Dedifferentiated amniotic fluid mesenchymal stem cell (primary cell): ENCODE data around the gene MTX3.

Source experiments
- DNase-seq: peaks from one replicate; pipeline ENCODE4 v3.0.0-alpha.2; 2016; ENCODE audit errors: extremely low spot score

The MTX3 gene

DNA sequence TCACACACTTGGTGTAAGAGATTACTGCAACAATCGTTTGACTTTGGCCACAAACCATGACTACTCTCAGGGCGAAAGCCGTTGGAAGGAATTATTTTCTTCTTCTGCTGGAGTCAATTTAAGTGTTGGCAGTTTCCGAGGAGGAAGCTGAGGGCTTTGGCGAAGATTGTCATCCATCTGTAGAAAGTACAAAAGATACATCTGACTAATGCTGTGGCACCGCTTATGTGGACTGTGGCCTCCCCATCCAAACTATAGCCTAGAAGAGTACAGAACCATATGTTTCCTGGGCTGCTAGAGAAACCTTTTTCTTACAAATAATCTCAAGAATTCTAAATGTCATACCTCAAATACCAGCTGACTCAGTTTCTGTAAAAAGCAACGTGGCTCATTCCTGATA lies 7.4 kb downstream of the MTX3 start:
- no peak for DNase-seq

DNA sequence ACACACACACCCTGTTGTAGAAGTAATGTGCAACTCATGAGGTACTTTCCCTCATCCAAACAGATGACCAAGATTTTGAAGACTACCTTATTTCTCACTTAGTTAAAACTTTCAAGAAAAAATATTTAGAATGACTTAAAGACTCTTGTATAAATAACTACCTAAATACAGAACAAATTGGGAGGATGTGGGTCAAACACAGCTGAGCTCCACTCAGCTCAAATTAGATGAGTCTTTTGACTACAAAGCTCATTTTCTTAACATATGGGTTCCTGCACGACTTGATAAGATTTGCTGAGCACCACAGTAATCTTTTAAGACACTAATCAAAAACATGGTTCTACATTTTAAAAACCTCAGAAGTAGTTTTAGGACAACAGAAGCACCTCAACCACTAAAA lies 8.9 kb downstream of the MTX3 start:
- no peak for DNase-seq

DNA sequence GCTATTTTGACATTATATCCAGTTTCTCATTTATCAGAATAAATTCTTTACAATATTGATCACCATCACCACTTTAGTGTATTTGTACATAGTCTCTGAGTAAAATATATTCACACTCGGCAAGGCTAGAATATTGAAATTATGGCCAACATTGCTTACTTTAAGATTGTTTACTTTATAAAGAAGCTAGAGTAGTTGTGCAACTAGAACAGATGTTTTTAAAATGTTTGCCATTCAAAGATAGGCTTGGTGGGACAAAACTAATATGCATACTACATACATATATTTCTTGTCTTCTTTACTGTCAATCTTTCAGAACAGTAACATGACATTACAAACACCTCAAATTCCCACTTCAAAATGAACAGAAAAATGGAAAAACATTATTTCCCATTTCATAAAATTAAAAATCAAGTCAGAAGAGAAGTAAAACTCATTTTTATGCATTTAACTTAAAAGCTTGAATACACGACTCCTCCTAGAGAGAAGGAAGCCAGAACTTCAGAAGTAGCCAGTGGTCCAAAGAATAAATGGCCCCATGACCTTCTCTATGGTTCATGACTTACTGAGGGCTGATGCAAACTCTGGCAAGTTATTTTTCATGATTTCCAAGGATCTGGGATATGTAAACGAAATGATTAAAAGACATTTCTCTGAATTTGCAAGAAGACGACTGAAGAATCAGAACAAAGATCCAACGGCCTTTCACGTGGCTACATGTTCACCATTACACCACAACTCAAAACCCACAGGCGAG lies 14.1 kb downstream of the MTX3 start:
- DNase-seq: no peak

DNA sequence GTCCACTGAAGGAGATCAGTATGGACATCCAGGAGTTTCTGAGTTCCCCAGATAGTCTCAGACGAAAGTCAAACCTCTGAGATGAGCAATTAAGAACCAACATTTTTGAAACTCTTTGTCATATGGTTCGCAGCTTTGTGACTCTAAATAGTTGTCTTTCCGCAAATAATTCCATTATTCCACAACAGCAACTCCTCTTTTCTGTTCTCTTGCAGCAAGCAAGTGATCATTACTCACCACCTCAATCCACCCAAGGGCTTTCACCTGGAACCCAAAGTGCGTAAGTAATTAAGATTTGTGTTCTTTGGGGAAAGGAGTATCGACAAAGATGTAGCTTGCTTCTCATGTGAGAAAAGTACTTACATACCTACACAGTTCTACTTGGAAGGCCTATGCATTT lies 15.6 kb downstream of the MTX3 start:
- DNase-seq: no peak

DNA sequence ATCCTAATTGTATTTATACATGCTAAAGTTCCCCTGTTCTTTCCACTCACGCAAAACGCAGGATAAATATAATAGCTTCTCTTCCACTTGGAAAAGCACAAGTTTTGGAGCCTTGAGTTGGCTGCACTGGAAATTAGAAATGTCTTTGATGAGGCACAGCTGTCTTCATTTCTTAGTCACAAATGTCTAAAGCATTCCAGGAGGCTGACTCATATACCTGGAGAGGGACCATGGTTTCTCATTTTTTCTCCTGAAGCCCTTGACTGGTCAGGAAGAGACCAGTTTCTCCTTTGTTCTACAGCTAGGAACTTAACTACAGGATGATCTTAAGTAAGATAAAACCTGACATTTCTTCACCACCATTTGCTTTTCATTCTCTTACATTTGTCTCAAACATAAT lies 16.2 kb downstream of the MTX3 start:
- peak; percentile 54 for DNase-seq

DNA sequence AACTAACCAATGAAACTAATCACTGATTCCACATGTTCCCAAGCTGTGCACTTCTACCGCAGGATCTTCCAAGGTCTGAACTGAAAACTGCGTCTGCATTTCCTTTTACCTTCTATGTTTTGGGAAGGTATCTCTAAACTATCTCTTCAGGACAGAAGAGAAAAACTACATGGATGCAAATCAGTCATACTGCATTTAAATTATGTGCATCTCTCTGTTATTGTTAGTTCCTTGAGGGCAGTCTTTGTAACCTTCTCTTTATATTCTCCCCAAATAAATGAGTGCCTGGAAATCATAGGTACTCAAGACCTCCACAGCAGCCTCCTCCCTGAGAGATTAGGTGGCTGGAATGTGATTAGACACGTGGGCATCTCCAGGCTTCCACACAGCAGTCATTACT lies 17.1 kb downstream of the MTX3 start:
- no peak for DNase-seq

DNA sequence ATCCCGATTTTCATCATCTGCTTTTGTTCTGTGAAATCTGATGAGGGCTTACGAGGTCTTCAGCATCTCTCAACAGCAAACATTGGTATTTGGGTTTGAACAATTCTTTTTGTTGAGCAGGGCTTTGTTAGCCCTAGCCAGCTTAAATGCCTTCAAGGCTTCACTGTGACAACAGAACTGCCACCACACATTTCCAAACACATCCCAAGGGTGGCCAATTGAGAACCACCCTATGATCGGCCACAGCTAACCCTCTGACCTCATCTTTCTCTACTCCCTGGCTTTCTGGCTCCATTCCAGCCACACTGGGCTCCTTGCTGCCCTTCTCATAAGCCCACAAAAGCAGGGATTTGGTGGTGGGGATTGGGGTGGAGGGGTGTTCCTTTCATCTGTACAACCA lies 17.6 kb downstream of the MTX3 start:
- no peak for DNase-seq

DNA sequence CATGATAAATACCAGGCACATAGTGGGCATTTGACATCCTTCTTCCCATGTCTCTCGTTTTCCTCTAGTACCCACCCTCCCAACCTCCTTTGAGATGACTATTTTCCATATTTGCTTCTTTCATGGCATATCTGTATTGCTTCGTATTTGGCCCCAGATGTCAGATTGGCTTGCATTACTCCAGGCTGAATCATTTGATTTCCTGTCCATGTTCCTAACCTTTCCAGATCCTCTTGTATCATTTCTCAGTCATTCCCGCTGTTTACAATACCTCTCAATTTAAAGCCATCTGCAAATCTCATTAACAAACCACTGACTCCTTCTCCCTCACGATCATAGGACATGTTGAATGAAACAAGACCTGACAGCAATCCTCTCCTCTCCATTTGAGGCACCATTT lies 19.9 kb downstream of the MTX3 start:
- DNase-seq: no peak

DNA sequence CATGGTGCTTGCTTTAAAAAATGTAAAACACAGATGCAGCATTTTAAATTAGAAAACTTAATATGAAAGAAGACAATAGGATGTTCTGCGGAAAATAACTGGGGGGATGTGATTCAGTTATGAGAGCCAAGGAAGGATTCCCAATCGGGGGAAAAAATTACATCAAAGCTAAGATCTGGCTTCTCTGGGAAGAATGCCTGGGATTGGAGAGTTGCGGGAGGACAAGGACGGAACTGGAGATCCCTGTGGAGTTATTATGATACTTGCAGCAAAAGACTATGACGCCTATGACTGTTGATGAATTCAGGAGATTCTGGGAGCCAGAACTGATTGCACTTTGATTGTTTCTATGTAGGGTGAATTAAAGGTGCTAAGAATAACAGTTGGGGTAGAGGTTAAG lies 24.6 kb downstream of the MTX3 start:
- no peak for DNase-seq

DNA sequence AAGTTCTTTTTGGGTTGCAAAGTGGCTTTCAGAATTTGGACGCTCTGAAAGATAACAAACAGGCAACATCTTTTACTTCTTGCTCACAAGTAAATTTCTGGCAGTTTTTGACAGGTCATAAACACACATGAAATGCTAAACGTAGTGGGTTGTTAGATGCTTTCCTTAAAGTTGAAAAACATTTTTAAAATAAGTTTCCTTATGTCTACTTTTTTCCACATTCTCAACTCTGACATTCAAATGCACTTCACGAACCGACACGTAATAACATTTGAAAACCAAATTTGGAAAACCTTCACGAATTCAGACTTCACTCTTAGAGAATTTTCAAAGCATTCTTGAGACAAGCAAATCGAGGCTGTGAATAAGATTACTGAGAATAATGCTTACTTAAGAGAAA lies 26.9 kb downstream of the MTX3 start:
- no peak for DNase-seq

DNA sequence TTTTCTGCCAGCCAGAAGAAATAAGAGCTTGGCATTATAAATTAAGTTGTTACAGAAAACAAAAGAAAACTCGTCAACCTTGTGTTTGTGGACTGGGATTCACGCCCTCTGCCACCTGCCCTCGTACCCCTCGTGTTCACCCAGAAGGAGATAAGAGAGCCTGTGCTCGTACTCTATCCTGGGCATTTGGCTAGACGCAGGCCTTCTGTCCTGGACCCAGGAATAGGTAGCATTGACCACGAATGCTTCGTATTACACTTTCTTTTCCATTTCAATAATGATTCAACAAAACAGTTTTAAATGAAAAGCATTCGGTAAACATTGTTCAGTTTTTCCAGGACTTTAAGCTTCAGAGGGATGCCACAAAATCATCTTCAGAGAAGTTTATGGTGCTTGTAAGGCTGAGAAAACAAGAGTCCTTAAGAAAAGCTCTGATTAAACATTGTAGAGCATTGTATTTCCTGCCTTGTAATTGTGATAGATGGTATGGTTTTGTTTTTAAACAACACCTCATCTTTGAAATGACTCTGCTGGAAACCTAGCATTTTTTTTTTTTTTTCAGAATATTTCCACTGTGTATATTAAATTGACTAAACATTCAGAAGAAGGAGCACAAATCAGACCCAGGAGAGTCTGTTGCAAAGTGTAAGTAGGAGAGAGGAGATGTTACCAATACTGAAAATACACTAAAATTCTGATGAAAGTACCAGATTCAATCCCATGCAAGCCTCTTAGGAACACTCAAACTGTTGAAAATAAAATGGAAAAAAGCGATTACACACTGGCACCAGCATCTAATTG lies 27.6 kb downstream of the MTX3 start:
- DNase-seq: no peak

DNA sequence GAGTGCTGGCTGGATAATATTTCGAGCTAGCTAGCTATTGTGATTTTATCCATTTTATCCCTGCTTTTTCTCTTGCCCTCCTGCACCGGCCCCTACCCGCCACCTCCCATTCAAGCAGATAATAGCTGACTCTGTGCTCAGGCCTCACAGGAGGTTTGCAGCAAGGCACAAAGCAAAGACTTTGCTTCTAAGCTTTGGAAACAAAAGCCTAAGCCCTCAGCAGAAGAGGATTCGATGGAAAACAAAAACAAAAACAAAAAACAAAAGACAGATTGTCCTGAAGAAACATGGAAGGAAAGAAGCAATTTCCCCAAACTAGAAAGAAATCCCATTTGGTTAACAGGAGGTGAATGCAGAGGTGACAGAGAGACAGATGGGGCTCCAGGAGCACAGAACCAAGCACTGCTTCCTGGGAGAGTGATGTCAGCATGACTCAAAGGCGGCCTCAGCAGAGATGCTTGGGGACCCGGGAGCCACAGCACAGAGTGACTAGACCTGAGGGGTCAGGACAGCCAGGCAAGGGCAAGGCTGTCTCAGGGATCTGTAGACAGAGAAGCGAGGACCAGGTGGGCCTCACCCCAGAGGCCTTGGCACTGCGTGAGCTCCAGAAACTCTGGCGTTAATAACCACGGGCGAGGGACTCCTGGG lies 28.4 kb downstream of the MTX3 start:
- no peak for DNase-seq

DNA sequence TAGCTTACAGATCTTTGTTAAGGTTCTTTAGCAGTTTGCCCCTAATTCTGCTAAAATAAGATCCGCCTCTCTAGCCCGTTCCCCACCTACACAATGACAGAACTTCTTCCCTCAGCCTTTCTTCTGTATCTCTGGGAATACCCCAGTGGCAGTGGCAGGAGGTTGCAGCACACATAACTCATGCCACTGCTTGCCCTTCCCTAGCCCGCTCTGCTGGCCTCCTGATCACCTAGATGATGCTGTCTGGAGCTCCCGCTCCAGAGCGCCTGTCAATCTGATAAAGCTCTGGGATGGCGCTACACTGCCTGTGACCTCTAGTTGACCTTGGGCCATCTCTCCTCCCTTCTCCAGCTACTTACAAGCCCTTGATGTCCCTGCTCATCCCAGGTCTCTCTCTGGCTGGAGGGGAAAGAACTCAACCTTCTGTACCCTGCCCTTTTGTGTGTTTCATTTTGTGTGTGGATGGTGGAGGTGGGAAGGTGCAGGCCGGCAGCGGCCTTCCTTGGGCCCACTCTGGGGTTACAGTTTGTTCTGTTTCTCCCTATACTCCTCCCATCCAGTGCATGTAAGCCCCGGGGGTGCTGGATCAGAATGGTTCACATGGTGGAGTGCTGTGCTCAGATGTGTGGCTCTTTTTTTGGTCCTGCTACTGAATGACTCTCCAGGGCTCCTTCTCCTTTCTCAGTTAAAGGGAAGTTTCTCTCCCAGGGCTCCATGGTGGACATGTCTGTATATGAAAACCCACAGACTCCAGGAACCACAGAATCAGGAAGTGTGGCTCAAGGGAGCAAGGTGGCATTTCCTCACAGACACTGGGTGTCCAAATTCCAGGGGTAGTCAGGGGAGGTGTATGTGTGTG lies 29.1 kb downstream of the MTX3 start:
- DNase-seq: no peak

DNA sequence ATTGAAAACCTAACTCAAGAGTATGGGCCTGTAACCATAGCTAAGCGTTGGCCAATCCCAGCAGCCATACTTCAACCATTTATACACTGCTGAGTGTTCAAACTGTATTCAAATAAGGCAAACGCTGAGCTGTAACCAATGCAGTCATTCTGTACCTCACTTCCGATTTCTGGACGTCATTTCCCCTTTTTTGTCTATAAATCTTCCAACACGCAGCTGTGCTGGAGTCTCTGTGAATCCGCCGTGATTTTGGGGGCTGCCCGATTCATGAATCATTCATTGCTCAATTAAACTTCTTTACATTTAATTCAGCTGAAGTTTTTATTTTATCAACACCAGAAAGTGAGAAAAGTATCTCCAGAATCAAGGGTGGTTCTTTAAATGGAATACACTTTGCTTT lies 31.7 kb downstream of the MTX3 start:
- DNase-seq: no peak

DNA sequence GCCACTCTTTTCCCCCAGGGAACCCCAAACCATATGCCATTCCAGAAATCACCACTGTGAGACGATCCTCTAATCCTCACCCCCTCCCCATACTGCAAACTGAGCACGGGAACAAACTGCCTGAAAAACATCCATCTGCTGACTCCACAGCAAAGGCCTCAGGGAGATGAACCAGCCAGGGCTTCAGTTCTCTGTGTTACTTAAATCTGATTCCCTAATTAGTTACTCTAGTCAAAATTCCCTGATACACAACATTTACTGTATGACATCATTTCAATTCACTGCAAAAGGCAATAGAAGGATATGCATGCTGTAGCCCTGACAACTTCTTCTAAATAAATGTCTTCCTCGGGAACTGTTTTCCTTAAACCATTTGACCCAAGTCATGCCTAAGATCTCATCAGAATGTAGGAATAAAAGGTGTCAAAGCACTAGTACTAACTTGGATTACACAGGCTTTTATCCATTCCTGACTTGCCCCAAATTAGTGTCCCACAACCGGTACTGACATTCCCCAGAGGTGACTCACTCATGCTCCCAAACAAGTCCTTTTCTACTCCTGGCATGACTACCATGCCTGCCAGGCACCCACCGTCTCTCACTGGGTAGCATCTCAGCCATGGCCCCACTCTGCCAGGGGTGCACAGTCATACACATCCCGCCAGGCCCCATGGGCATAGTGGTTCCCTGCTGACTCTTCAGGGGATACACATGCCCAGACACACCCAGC lies 35.0 kb downstream of the MTX3 start:
- DNase-seq: peak; percentile 51

DNA sequence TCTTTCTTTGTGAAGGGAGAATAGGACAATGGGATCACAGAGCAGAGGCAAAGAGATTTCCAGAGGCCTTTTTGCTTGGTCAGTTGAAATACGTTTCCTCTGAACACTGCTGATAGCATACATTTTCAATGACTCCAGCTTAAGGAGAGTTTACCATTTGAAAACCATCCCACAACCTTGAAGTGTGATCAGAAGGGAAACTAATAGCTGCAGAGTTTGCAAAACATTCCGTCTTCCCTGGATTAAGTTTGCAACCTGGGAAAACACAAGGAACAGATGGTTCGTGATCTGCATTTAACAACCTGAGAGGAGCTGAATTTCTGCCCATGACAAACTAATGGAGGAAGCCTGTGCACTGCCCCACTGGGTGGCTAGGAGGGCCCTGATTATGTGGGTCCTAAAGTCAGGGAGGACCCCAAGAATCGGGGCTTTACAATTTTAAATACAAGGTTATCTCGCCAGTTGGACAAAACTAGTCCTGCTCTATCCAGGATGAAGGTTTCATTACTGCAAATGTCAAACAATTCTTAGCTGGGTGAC lies 35.6 kb downstream of the MTX3 start:
- no peak for DNase-seq

DNA sequence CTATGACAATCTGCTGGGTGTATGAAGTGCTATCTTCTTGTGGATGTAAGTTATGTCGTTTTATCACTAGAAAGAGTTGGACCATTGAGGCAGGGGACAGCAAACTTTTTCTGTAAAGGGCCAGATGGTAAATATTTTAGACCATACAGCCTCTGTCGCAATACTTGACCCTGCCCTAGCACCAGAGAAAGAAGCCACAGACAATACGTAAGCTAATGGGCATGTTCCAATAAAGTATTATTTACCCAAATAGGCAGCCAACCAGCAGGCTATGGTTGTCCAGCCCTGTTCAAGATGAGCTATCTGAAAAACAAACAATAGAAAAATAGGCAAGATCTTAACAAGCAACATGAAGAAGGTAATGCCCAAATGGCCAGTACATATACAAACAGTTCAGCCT lies 36.4 kb downstream of the MTX3 start:
- DNase-seq: no peak

DNA sequence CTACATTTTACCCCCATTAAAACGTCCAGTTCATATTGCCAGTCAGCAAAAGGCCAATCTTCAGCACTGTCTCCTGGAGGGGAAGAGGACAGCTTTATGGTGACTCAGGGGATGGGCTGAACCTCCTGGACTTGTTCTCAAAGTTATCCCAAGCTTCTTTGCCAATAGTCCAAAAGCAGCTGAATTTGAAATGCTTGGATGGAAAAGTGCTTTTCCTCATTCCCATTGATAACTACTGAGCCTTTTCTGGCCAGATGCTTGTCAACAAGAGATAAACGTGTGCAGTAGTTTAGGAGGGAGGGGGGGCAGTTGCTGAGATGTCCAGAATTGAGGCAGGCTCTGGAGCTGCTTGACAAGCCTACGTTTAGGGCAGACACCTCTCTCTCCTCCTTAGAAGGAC lies 43.5 kb downstream of the MTX3 start:
- DNase-seq: no peak

DNA sequence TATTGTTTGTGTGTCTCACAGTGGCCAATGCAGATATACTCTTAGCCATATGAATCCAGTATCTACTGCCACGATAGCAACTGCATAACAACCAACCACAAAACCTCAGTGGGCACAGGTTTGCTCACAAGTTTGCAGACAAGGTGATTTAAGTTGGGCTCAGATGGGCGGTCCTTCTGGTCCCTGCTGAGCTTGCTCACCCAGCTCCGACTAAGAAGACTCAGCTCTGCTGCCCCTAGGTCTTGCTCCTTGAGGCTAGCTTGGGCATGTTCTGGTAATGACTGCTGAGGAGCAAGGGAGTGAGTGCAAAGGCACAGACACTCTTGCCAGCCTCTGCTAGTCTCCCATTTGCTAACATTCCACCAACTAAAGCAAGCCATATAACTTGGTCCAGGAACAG lies 52.6 kb downstream of the MTX3 start:
- no peak for DNase-seq

DNA sequence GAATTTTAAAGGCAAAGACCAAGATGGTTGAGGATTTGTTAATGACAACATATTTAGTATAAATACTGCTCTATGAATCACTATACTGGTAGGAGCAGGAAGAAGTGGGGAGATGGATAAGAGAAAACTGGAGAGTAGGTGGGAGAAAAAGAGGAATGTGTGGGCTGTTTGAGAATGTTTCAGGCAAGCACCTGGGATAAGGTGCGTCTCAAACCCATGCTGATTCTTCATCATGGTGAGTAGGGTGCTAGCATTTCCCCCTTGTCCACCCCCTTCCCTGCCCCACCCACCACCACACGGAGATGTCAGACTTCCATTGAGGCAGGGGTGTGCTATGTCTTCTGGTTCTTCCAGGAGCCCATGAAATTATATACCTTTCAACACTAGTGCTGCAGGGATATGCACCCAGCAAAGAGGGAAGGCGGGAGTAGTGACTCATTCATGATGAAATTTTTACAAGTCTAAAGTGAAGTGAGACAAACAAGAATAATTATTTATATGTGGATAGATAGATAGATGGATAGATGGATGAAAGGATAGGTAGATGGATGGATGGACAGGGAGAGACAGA lies 54.3 kb downstream of the MTX3 start:
- DNase-seq: no peak
